Kidney epithelial cell (primary cell): ENCODE data around the gene HOXA6. TPM values are rescaled to one million over a fixed set of nuclear protein-coding genes. Genes with fewer than 3 reads are reported as not detected.

Source experiments
- DNase-seq: peaks from one replicate; pipeline ENCODE4 v3.0.0-alpha.2; 2010; ENCODE audit warnings: low read depth
- H3K27me3 ChIP-seq: 2 replicates; pipeline ENCODE4 v1.6.0; 2011; ENCODE audit warnings: low read length; ENCODE audit not compliant: control insufficient read depth, insufficient read depth
- H3K36me3 ChIP-seq: 2 replicates; pipeline ENCODE4 v1.5.1; 2011; ENCODE audit warnings: low read length; ENCODE audit not compliant: control insufficient read depth, insufficient read depth
- H3K4me3 ChIP-seq: 2 replicates; pipeline ENCODE4 v1.5.1; 2011; ENCODE audit warnings: low read depth, mild to moderate bottlenecking, control low read depth, low read length
- total RNA-seq: library from RNA; depleted of rRNA; stranded (reverse); fragments of >200 nt; gene quantifications from 2 replicates; pipeline ENCODE4 v1.2.3, GENCODE V29; 2015
- TF ChIP-seq, protein P1 (sequence below): IDR thresholded peaks from 2 replicates; pipeline ENCODE4 v1.5.1; 2011; ENCODE audit warnings: mild to moderate bottlenecking, moderate library complexity, low read length, control low read depth, inconsistent platforms; ENCODE audit not compliant: insufficient read depth, poor library complexity, severe bottlenecking

Gene HOXA6
- total RNA-seq, 1 donor from 2014 or later = 4.8 TPM

DNA sequence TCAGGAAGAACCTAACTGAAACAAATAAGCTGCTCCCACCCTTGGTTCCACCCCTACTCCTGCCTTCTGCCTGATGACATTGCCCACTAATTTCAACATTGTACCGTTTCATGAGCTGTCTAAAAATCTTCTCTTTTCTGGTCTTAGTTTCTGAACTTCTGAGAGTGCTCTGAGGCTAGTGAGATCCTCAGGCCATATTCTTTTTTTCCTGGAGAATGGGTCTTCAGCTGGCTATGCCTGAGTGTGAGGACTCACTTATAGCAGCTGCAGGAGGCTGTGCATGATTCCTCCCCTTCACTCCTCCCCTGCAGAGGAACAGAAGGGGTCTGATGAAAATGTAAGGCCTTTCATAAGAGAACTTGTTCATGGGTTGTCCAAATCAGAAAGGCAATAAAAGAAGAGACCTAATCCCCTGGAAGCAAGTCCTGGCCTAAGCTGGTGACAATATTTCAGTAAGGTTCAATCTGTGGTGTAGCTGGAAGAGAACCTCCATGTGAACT lies 28.1 kb downstream of the HOXA6 start:
- Histone ChIP-seq H3K27me3 (no peaks in the 10 kb centered on the region), H3K36me3 (peaks cover 3% of the 10 kb centered on the region), H3K4me3 (no peak overlapping the region)
- DNase-seq = no peak
- TF ChIP-seq, protein P1, sequence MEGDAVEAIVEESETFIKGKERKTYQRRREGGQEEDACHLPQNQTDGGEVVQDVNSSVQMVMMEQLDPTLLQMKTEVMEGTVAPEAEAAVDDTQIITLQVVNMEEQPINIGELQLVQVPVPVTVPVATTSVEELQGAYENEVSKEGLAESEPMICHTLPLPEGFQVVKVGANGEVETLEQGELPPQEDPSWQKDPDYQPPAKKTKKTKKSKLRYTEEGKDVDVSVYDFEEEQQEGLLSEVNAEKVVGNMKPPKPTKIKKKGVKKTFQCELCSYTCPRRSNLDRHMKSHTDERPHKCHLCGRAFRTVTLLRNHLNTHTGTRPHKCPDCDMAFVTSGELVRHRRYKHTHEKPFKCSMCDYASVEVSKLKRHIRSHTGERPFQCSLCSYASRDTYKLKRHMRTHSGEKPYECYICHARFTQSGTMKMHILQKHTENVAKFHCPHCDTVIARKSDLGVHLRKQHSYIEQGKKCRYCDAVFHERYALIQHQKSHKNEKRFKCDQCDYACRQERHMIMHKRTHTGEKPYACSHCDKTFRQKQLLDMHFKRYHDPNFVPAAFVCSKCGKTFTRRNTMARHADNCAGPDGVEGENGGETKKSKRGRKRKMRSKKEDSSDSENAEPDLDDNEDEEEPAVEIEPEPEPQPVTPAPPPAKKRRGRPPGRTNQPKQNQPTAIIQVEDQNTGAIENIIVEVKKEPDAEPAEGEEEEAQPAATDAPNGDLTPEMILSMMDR = no peak

DNA sequence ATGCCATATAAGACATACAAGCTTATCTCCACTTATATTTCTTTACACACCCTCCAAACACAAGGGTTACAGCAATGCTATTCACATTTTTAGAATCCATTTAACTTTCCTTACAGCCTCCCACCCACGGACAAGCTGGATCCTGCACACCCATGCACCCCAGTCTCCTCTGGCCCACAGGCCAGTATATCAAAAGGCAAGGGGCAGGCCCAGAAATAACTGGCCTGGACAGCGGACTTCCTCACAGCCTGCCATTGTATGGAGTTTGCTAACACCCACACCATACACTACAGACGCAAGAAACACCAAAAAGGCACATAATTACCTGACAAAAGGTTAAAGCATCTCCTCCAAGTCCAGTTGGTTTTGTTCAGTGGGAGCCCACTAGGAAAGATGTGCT lies 29.0 kb downstream of the HOXA6 start:
- H3K27me3 ChIP-seq = no peaks in the 10 kb centered on the region
- TF ChIP-seq, protein P1 = no peak

DNA sequence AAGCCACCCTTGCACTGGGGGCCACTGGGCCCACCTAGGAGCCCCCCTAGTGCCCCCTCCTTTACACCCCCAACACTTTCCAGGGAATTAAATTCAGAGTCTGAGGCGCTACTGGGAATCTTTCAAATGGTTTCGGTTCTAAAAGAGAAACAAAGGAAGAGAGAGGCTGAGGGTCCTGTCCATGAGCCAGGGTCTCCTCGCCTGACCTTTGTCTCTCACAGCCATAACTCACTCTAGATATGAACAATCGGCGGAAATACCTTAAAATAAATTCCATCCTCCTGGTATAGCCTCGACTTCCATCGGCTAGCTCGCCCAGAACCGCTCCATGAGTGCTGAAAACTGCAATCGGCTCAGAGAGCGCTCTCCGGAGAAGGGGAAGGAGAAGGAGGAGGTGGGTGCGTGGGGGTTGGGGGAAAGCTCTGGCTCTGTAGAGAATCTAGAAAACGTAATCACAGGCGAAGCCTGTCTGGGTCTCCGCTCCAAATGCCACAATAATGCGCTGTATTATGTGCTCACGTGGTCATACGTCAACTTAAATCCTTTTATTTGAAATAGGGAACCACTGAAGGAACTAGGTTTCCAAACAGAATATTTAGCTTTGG lies 29.6 kb downstream of the HOXA6 start:
- DNase-seq = no peak
- Histone ChIP-seq H3K27me3 (no peaks in the 10 kb centered on the region), H3K4me3 (peak overlapping the region; percentile 74)

More for the DNA sequence above, 29.0 kb downstream of the HOXA6 start:
- H3K4me3 ChIP-seq = peak overlapping the region; percentile 74
- H3K36me3 ChIP-seq = peaks cover 3% of the 10 kb centered on the region
- no peak for DNase-seq

DNA sequence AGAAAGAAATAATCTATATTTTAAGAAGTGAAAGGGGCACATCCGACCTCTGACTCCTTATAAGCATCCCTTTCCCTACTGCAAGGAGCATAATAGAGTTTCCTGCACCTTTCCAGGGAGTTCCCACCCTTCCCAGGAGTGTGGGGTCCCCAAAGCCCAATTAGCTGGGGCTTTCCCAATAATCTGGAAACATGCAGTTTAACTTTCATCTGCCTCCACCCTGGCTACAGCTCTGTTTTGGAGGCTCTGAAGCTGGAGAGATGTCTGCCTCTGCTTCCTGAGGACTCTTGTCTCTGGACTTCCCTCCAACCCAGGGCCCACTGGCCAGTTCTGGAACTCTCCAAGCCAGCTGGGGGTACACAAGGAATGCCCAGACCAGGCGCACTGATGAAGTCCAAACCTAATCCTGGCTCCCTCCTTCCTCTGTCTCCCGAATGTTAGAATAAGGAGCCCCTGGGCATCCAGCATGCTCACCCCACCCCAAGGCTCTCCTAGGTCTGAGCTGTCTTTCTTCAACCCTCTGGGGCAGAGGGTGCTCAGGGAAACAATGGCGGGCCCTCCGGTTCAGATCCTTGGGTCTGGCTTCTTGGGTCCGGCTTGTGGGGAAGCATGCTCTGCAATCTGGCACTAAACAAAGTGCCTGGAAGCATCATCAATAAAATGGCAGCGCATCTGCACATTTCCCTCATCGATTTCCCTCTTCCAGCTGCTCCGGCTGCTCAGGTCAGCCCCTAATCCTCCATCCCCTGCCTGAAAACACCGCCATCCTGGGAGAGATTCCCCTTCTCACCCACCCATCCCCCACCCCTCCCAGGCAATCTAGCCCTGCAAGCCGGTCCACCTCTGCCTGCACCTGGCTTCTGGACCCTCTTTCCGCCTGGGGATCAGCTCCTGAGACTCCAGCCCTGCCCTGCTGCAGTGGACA lies 30.4 kb downstream of the HOXA6 start:
- TF ChIP-seq, protein P1 = no peak
- no peaks in the 10 kb centered on the region for H3K27me3 ChIP-seq
- H3K36me3 ChIP-seq = peaks cover 3% of the 10 kb centered on the region
- DNase-seq = no peak
- peak overlapping the region; percentile 74 for H3K4me3 ChIP-seq

More for the DNA sequence above, 29.6 kb downstream of the HOXA6 start:
- TF ChIP-seq, protein P1 = no peak
- peaks cover 3% of the 10 kb centered on the region for H3K36me3 ChIP-seq

DNA sequence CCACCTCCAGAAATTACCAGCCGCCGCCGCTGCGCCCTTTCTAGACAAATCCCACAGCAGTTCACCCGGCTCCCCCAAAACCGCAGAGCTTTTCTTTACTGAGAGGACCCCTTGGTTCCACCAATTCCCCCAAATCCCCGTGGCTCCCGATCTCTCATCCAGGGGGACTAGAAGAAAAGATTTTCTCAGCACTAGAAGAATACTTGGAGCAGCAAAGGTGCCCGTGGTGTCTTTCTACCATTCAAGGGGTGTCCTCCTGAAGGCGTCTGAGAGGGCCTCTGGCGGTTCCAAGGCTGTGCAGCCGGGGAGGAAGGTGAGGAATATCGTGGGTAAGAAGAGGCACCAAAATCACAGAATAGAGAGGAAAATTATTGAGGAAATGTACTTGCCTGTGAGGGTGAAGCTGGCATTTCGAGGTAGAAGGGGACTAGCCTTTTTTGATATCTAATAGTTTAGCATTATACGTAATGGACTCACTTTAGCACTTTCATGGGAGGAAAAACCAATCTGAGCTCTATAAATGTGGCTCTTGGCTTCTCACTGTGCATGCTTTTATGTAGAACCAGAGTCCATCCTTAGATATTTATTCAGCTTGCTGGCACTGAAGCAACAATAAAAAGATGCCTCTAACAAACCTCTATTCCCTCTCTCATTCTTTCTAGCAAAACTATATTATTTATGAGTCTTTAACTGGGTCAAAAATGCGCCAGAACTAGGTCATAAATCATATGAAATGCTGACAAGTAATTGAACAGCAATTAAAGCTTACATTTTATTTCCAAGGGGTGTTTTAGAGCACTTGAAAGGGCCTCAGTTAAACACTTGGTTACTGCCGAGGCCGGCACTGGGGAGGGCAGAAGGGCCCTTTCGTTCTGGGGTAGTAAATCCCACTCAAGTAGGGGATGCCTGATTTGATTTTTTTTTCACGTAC lies 31.3 kb downstream of the HOXA6 start:
- H3K4me3 ChIP-seq = peak overlapping the region; percentile 74
- TF ChIP-seq, protein P1 = no peak
- peaks cover 3% of the 10 kb centered on the region for H3K36me3 ChIP-seq
- DNase-seq = no peak
- no peaks in the 10 kb centered on the region for H3K27me3 ChIP-seq
